ENCODE data around the gene STK35. TPM values are rescaled to one million over a fixed set of nuclear protein-coding genes. Genes with fewer than 3 reads are reported as not detected.

STK35 gene
- total RNA-seq, 2 experiments from 2014 or later: 18.0 to 18.4 TPM

GRCh38 chr20:2146080-2146867 is 44.6 kb downstream of the STK35 start:
- no peak overlapping the region for H3K27ac Mint-ChIP-seq
- ChIA-PET POLR2A (no interaction called here), CTCF (no interaction called here)
- H3K36me3 Mint-ChIP-seq (ENCODE audit: low read depth): peaks cover 3% of the 10 kb centered on the region
- DNase-seq: no peak
- peaks cover 8% of the 10 kb centered on the region for H3K4me1 Mint-ChIP-seq (ENCODE audit: low read depth)
- H3K4me3 Mint-ChIP-seq: no peak overlapping the region
- no peak for ATAC-seq
- no peaks in the 10 kb centered on the region for H3K9me3 Mint-ChIP-seq
- intact Hi-C loops (cut with micrococcal nuclease): no loop called here
- H3K27me3 Mint-ChIP-seq: no peaks in the 10 kb centered on the region
- no peak for TF ChIP-seq CTCF (IDR thresholded peaks at IDR 0.05)

- ATAC-seq (no peak), DNase-seq (no peak)
- ChIA-PET POLR2A (interaction anchor here (1.1 kb wide), 1 partner anchor 32 kb away, joined by 3 read pairs; no protein-coding TSS in a partner anchor), CTCF (interaction anchor here (1.3 to 1.9 kb wide), 2 partner anchors 23 to 184 kb away, joined by 4 to 6 read pairs; no protein-coding TSS in a partner anchor)
- H3K27me3 Mint-ChIP-seq: no peaks in the 10 kb centered on the region
- no peak overlapping the region for H3K4me3 Mint-ChIP-seq
- no peaks in the 10 kb centered on the region for H3K4me1 Mint-ChIP-seq (ENCODE audit: low read depth)
- intact Hi-C loops (cut with micrococcal nuclease): no loop called here
- H3K9me3 Mint-ChIP-seq: no peaks in the 10 kb centered on the region
- TF ChIP-seq CTCF (IDR thresholded peaks at IDR 0.05): no peak
- H3K36me3 Mint-ChIP-seq (ENCODE audit: low read depth): no peaks in the 10 kb centered on the region
- H3K27ac Mint-ChIP-seq: no peak overlapping the region
Measured at GRCh38 chr20:2149507-2149906, 47.9 kb downstream of the STK35 start.

- ChIA-PET CTCF (no interaction called here), POLR2A (no interaction called here)
- no peaks in the 10 kb centered on the region for H3K36me3 Mint-ChIP-seq (ENCODE audit: low read depth)
- no peaks in the 10 kb centered on the region for H3K9me3 Mint-ChIP-seq
- no peaks in the 10 kb centered on the region for H3K4me1 Mint-ChIP-seq (ENCODE audit: low read depth)
- ATAC-seq: no peak
- intact Hi-C loops (cut with micrococcal nuclease): no loop called here
- H3K27ac Mint-ChIP-seq: no peak overlapping the region
- TF ChIP-seq CTCF (IDR thresholded peaks at IDR 0.05): no peak
- DNase-seq: no peak
- H3K4me3 Mint-ChIP-seq: no peak overlapping the region
- H3K27me3 Mint-ChIP-seq: no peaks in the 10 kb centered on the region
Measured at GRCh38 chr20:2150660-2151059, 49.0 kb downstream of the STK35 start.

GRCh38 chr20:2151858-2152281 is 50.2 kb downstream of the STK35 start:
- no peak for TF ChIP-seq CTCF (IDR thresholded peaks at IDR 0.05)
- no peak overlapping the region for H3K4me3 Mint-ChIP-seq
- ATAC-seq: no peak
- H3K36me3 Mint-ChIP-seq (ENCODE audit: low read depth): no peaks in the 10 kb centered on the region
- DNase-seq: no peak
- no peaks in the 10 kb centered on the region for H3K27me3 Mint-ChIP-seq
- POLR2A ChIA-PET: no interaction called here
- H3K9me3 Mint-ChIP-seq: no peaks in the 10 kb centered on the region
- intact Hi-C loops (cut with micrococcal nuclease): no loop called here
- no peaks in the 10 kb centered on the region for H3K4me1 Mint-ChIP-seq (ENCODE audit: low read depth)
- no peak overlapping the region for H3K27ac Mint-ChIP-seq
- CTCF ChIA-PET: interaction anchor here (1.1 kb wide), 2 partner anchors 21 to 56 kb away, joined by 3 to 4 read pairs; no protein-coding TSS in a partner anchor

GRCh38 chr20:2152317-2152716 is 50.7 kb downstream of the STK35 start:
- Mint-ChIP-seq H3K4me1 (ENCODE audit: low read depth) (no peaks in the 10 kb centered on the region), H3K4me3 (no peak overlapping the region), H3K9me3 (no peaks in the 10 kb centered on the region), H3K27me3 (no peaks in the 10 kb centered on the region), H3K27ac (no peak overlapping the region), H3K36me3 (ENCODE audit: low read depth) (no peaks in the 10 kb centered on the region)
- no peak for DNase-seq
- intact Hi-C loops (cut with micrococcal nuclease): no loop called here
- ATAC-seq: no peak
- no peak for TF ChIP-seq CTCF (IDR thresholded peaks at IDR 0.05)
- CTCF ChIA-PET: interaction anchor here (1.1 kb wide), 2 partner anchors 20 to 55 kb away, joined by 3 to 4 read pairs; no protein-coding TSS in a partner anchor
- POLR2A ChIA-PET: no interaction called here

Measured in activated CD8-positive, alpha-beta T cell treated with anti-CD3 and anti-CD28 coated beads for 36 hours (primary cell).